HG03575 (cell line): ENCODE measurements around the gene MOB3C.
A peak's percentile ranks its signal among the peaks of the same experiment; 100 is the strongest.

Source experiments
- ATAC-seq: cut with Tn5 transposase; IDR thresholded peaks from one replicate; pipeline ENCODE4 v1.9.1; 2021; ENCODE audit not compliant: unreplicated experiment, insufficient number of reproducible peaks, low FRiP score; ENCODE audit errors: extremely low read depth

Gene MOB3C

GRCh38 chr1:46612937-46613660, 3.5 kb downstream of the MOB3C start:
- ATAC-seq = no peak

GRCh38 chr1:46611691-46612221, 4.9 kb downstream of the MOB3C start:
- no peak for ATAC-seq

GRCh38 chr1:46607345-46608130, 9.1 kb downstream of the MOB3C start:
- no peak for ATAC-seq

GRCh38 chr1:46606255-46606965, 10.2 kb downstream of the MOB3C start:
- ATAC-seq = no peak

GRCh38 chr1:46605232-46605631, 11.4 kb downstream of the MOB3C start:
- ATAC-seq = no peak

- ATAC-seq = peak; percentile 69
Observed at GRCh38 chr1:46603858-46604549, 12.6 kb downstream of the MOB3C start, which contains the start of gene MKNK1. Gene MKNK1 (minus strand): TSS chr1:46604268. CDS start chr1:46583327, 20,941 bp downstream.

- ATAC-seq = no peak
Observed at GRCh38 chr1:46603481-46603857, 13.1 kb downstream of the MOB3C start.

- ATAC-seq = no peak
Observed at GRCh38 chr1:46601257-46602007, 15.2 kb downstream of the MOB3C start.

- ATAC-seq = no peak
Observed at GRCh38 chr1:46599059-46599970, 17.3 kb downstream of the MOB3C start.

- no peak for ATAC-seq
Observed at GRCh38 chr1:46596846-46597245, 19.8 kb downstream of the MOB3C start.

- ATAC-seq = no peak
Observed at GRCh38 chr1:46596036-46596435, 20.6 kb downstream of the MOB3C start.

- ATAC-seq = no peak
Observed at GRCh38 chr1:46595127-46595526, 21.5 kb downstream of the MOB3C start.

- no peak for ATAC-seq
Observed at GRCh38 chr1:46594063-46594462, 22.5 kb downstream of the MOB3C start.

GRCh38 chr1:46592823-46593222, 23.8 kb downstream of the MOB3C start:
- ATAC-seq = no peak

GRCh38 chr1:46589529-46589928, 27.1 kb downstream of the MOB3C start:
- ATAC-seq = no peak

- ATAC-seq = no peak
Observed at GRCh38 chr1:46587069-46587468, 29.5 kb downstream of the MOB3C start.

GRCh38 chr1:46585312-46585938, 31.2 kb downstream of the MOB3C start:
- ATAC-seq = no peak
